ENCODE measurements around the gene ARID3B. TPM values are rescaled to one million over a fixed set of nuclear protein-coding genes. Genes with fewer than 3 reads are reported as not detected.
"Not testable (repeated sequence)": the region's sequence is repeated elsewhere in the genome, so short reads cannot be mapped to it uniquely, and the experiment has no call there.

Gene ARID3B
- total RNA-seq, 4 donors from 2014 or later: 5.9 to 7.7 (median 6.2) TPM

GRCh38 chr15:74530771-74531143 lies 10.3 kb upstream of the ARID3B start:
- 91 to 100% methylated on average over 2 of the region's 2 CpGs for WGBS, 2 donors
- DNase-seq: no peak
- H3K36me3 ChIP-seq: no peaks in the 10 kb centered on the region
- intact Hi-C loops (cut with DNase I): no loop called here
- TF ChIP-seq CTCF (IDR thresholded peaks at IDR 0.05) (no peak), POLR2A (IDR thresholded peaks at IDR 0.05) (no peak)
- no peak overlapping the region for H3K27ac ChIP-seq
- H3K27me3 ChIP-seq: no peaks in the 10 kb centered on the region
- no peaks in the 10 kb centered on the region for H3K4me1 ChIP-seq
- H3K9me3 ChIP-seq: no peaks in the 10 kb centered on the region
- H3K4me3 ChIP-seq (replicated peaks in 1 of 3): no peak overlapping the region

GRCh38 chr15:74531144-74531811 lies 9.7 kb upstream of the ARID3B start:
- Histone ChIP-seq H3K36me3 (no peaks in the 10 kb centered on the region), H3K27ac (no peak overlapping the region), H3K9me3 (no peaks in the 10 kb centered on the region), H3K4me3 (replicated peaks in 1 of 3) (no peak overlapping the region), H3K4me1 (no peaks in the 10 kb centered on the region), H3K27me3 (no peaks in the 10 kb centered on the region)
- 73 to 78% methylated on average over 4 of the region's 4 CpGs for WGBS, 2 donors
- TF ChIP-seq CTCF (IDR thresholded peaks at IDR 0.05) (no peak), POLR2A (IDR thresholded peaks at IDR 0.05) (no peak)
- DNase-seq: no peak
- intact Hi-C loops (cut with DNase I): no loop called here

- WGBS, 2 donors: 74 to 75% methylated on average over 3 of the region's 3 CpGs
- Histone ChIP-seq H3K9me3 (no peaks in the 10 kb centered on the region), H3K4me1 (peaks cover 6 to 9% of the 10 kb centered on the region in 2 donors), H3K4me3 (replicated peaks in 1 of 3) (no peak overlapping the region), H3K27ac (no peak overlapping the region), H3K36me3 (no peaks in the 10 kb centered on the region), H3K27me3 (no peaks in the 10 kb centered on the region)
- DNase-seq: no peak
- intact Hi-C loops (cut with DNase I): no loop called here
- TF ChIP-seq CTCF (IDR thresholded peaks at IDR 0.05) (no peak), POLR2A (IDR thresholded peaks at IDR 0.05) (no peak)
These were observed 5.5 kb upstream of the ARID3B start for GRCh38 chr15:74535388-74536084.

GRCh38 chr15:74537736-74538135 lies 3.3 kb upstream of the ARID3B start:
- Histone ChIP-seq H3K9me3 (no peaks in the 10 kb centered on the region), H3K36me3 (no peaks in the 10 kb centered on the region), H3K27me3 (no peaks in the 10 kb centered on the region), H3K4me1 (peaks cover 11 to 15% of the 10 kb centered on the region in 2 donors), H3K4me3 (replicated peaks in 1 of 3) (no peak overlapping the region), H3K27ac (no peak overlapping the region)
- TF ChIP-seq POLR2A (IDR thresholded peaks at IDR 0.05) (no peak), CTCF (IDR thresholded peaks at IDR 0.05) (no peak)
- 62 to 74% methylated on average over 1 of the region's 1 CpG for WGBS, 2 donors
- DNase-seq: no peak
- intact Hi-C loops (cut with DNase I): no loop called here

GRCh38 chr15:74539521-74539920 lies 1.5 kb upstream of the ARID3B start:
- H3K9me3 ChIP-seq; H3K4me3 ChIP-seq (replicated peaks in 1 of 3); H3K36me3 ChIP-seq; H3K27ac ChIP-seq; DNase-seq; intact Hi-C loops (cut with DNase I); H3K27me3 ChIP-seq: not testable (repeated sequence)
- H3K4me1 ChIP-seq: peaks cover 11 to 15% of the 10 kb centered on the region in 2 donors
- WGBS, 2 donors: 86 to 90% methylated on average over 12 of the region's 12 CpGs

Measured in thyroid gland (tissue), 4 donors.